ENCODE measurements around the gene ZNF143.

DNA sequence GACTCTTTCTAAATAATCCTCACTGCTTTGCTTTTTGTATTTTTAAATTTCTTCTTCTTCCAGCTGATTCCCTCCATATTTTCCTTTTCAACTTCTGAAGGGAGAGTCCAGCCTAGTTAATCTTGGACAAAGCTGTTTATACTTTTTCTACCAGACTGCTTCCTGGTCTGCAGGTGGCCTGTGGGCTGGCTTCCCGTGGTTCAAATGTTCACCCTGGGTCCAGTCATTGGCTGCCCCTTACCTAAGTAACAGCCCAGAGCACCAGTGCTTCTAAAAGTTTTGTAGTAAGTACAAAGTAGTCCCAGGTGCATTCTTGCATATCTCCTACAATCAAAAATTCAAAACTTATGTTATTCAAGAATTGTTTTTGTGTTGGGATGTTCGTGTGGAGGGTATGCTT is 19.1 kb downstream of the ZNF143 start:
- TF ChIP-seq CTCF (IDR thresholded peaks at IDR 0.05) (no peak), POLR2AphosphoS5 (IDR thresholded peaks at IDR 0.05; ENCODE audit: insufficient read depth in 1 of 2, low read depth in 1 of 2) (no peak), POLR2A (IDR thresholded peaks at IDR 0.05) (no peak)

Data from vagina (tissue), 2 donors.